B cell (primary cell): ENCODE measurements around the gene TRRAP. TPM values are rescaled to one million over a fixed set of nuclear protein-coding genes. Genes with fewer than 3 reads are reported as not detected.

ENCODE experiments used
- ATAC-seq: fragments of 200-7000 bp; cut with Tn5 transposase; one replicate; pipeline ENCODE4 v1.10.0; 2021; ENCODE audit warnings: low read depth, mild to moderate bottlenecking, moderate number of reproducible peaks, moderate library complexity
- CTCF ChIA-PET: fragments of 350-600 bp; sonication (Branson Sonifier 250); formaldehyde crosslinking; loops from one replicate; lab custom pipeline; 2021; ENCODE audit warnings: antibody characterized with exemption, inconsistent platforms; lab: Charles Lee
- POLR2A ChIA-PET: fragments of 350-600 bp; sonication (Branson Sonifier 250); formaldehyde crosslinking; loops from one replicate; lab custom pipeline; 2021; ENCODE audit warnings: antibody characterized with exemption; lab: Charles Lee
- DNase-seq: peaks from one replicate; pipeline ENCODE4 v3.0.0; 2013
- H2AFZ ChIP-seq: 2 replicates; pipeline ENCODE4 v1.6.1; 2012; ENCODE audit warnings: mild to moderate bottlenecking, low read depth, low read length; ENCODE audit not compliant: insufficient read depth, poor library complexity, severe bottlenecking
- H3K27ac ChIP-seq, 2 donors: 1 replicate in 1 of 2; 2 replicates in 1 of 2; pipeline ENCODE4 v1.5.1; 2012 to 2013; ENCODE audit warnings: low read length in 2 of 2, mild to moderate bottlenecking in 2 of 2, moderate library complexity in 1 of 2
- H3K27me3 ChIP-seq, 4 experiments: fragments of 200-600 bp in 1 of 4; sonication (generic) in 1 of 4; replicated peaks in 1 of 4; 1 replicate in 2 of 4; 2 replicates in 2 of 4; pipeline versions ENCODE4 v1.6.1 to v1.7.0; 2013 to 2016; ENCODE audit warnings: low read length in 3 of 4, mild to moderate bottlenecking in 2 of 4, mixed read lengths in 1 of 4, moderate library complexity in 1 of 4; ENCODE audit not compliant: insufficient read depth in 4 of 4, control insufficient read depth in 3 of 4; ENCODE audit errors: control extremely low read depth in 1 of 4
- H3K36me3 ChIP-seq, 2 experiments: replicated peaks in 1 of 2; 1 replicate in 1 of 2; 2 replicates in 1 of 2; pipeline versions ENCODE4 v1.6.1 to v1.7.1; 2013; ENCODE audit warnings: low read length in 1 of 2; ENCODE audit not compliant: insufficient read depth in 2 of 2, control insufficient read depth in 1 of 2; ENCODE audit errors: control extremely low read depth in 1 of 2, extremely low read depth in 1 of 2
- H3K4me1 ChIP-seq, 2 donors: fragments of 200-600 bp in 1 of 2; sonication (generic) in 1 of 2; 1 replicate in 1 of 2; 2 replicates in 1 of 2; pipeline versions ENCODE4 v1.5.1 to v1.6.1; 2013 to 2017; ENCODE audit warnings: low read length in 2 of 2; ENCODE audit not compliant: control insufficient read depth in 2 of 2, insufficient read depth in 2 of 2
- H3K4me2 ChIP-seq: replicated peaks from 2 replicates; pipeline ENCODE3; 2012; ENCODE audit warnings: mild to moderate bottlenecking, low read depth, low read length; ENCODE audit not compliant: poor library complexity, severe bottlenecking
- H3K4me3 ChIP-seq, 5 experiments: fragments of 200-600 bp in 1 of 5; sonication (generic) in 1 of 5; 1 replicate in 3 of 5; 2 replicates in 2 of 5; pipeline versions ENCODE4 v1.5.1 to v1.7.0; 2011 to 2016; ENCODE audit warnings: low read length in 4 of 5, mild to moderate bottlenecking in 4 of 5, low read depth in 2 of 5, control low read depth in 1 of 5, moderate library complexity in 1 of 5; ENCODE audit not compliant: insufficient read depth in 1 of 5; ENCODE audit errors: control extremely low read depth in 1 of 5, extremely low read depth in 1 of 5
- H3K79me2 ChIP-seq: fragments of 200-600 bp; sonication (generic); one replicate; pipeline ENCODE4 v1.6.0; 2016; ENCODE audit warnings: low read length; ENCODE audit not compliant: control insufficient read depth, insufficient read depth
- H3K9ac ChIP-seq: fragments of 200-600 bp; sonication (generic); 2 replicates; pipeline ENCODE4 v1.6.1; 2017; ENCODE audit warnings: mild to moderate bottlenecking, low read length, moderate library complexity
- H3K9me3 ChIP-seq, 3 donors: one replicate each; pipeline versions ENCODE4 v1.6.1 to v1.7.1; 2013; ENCODE audit warnings: low read length in 2 of 3; ENCODE audit not compliant: control insufficient read depth in 2 of 3, insufficient read depth in 1 of 3; ENCODE audit errors: control extremely low read depth in 1 of 3
- H4K20me1 ChIP-seq: 2 replicates; pipeline ENCODE4 v1.6.0; 2012; ENCODE audit warnings: mild to moderate bottlenecking, low read length; ENCODE audit not compliant: insufficient read depth, control insufficient read depth, poor library complexity, severe bottlenecking
- H3K27ac Mint-ChIP-seq: one replicate; pipeline ENCODE4 v1.8.0; 2021; ENCODE audit warnings: mixed read lengths
- H3K27me3 Mint-ChIP-seq: one replicate; pipeline ENCODE4 v1.8.0; 2021; ENCODE audit warnings: mixed read lengths
- H3K4me1 Mint-ChIP-seq: one replicate; pipeline ENCODE4 v1.8.0; 2021; ENCODE audit warnings: mixed read lengths
- H3K4me3 Mint-ChIP-seq: one replicate; pipeline ENCODE4 v1.8.0; 2021; ENCODE audit warnings: mixed read lengths
- H3K9me3 Mint-ChIP-seq: one replicate; pipeline ENCODE4 v1.8.0; 2022; ENCODE audit warnings: mixed read lengths; ENCODE audit not compliant: insufficient read depth
- CTCF ChIP-seq: fragments of 200-600 bp; IDR thresholded peaks from one replicate; pipeline ENCODE4 v1.8.0; 2022; ENCODE audit warnings: antibody characterized with exemption, mild to moderate bottlenecking
- EZH2 ChIP-seq: IDR thresholded peaks from 2 replicates; pipeline ENCODE4 v1.6.1; 2012; ENCODE audit warnings: borderline replicate concordance, low read depth, mild to moderate bottlenecking, moderate library complexity, low read length; ENCODE audit not compliant: insufficient read depth, poor library complexity, severe bottlenecking
- WGBS: methylation state at CpG from one replicate; pipeline ENCODE4 v1.1.5; 2013; ENCODE audit warnings: missing lambda C conversion rate; ENCODE audit not compliant: insufficient coverage; 5-methylcytosine and 5-hydroxymethylcytosine counted together
- intact Hi-C: fragments of 100-400 bp; cut with micrococcal nuclease; formaldehyde crosslinking; loops from one replicate; pipeline ENCODE4 v1.10.0; 2022
- polyA plus RNA-seq: library from polyadenylated mRNA; depleted of rRNA; stranded (reverse); fragments of >200 nt; gene quantifications from 2 replicates; pipeline ENCODE4 v1.2.3, GENCODE V29; 2012
- total RNA-seq, 2 donors: library from RNA; stranded (reverse); fragments of 120-200 nt in 1 of 2; gene quantifications; 1 replicate in 1 of 2; 2 replicates in 1 of 2; pipeline versions ENCODE4 v1.2.3 to v1.2.4, GENCODE V29; 2013 to 2022

Gene TRRAP
- total and polyA plus RNA-seq, 2 donors (not counting 1 experiment from before 2014, with no cell fraction given): 25.4 to 102 TPM

GRCh38 chr7:98970805-98971204, 92.5 kb downstream of the TRRAP start:
- ATAC-seq (no peak), DNase-seq (no peak)
- H3K27me3 Mint-ChIP-seq: no peaks in the 10 kb centered on the region
- H4K20me1 ChIP-seq: no peaks in the 10 kb centered on the region
- H3K9me3 ChIP-seq: no peaks in the 10 kb centered on the region
- ChIA-PET CTCF (no interaction called here), POLR2A (no interaction called here)
- no peak overlapping the region for H3K4me2 ChIP-seq
- H3K4me1 Mint-ChIP-seq: no peaks in the 10 kb centered on the region
- no peaks in the 10 kb centered on the region for H3K27me3 ChIP-seq
- intact Hi-C loops: no loop called here
- no peak overlapping the region for H3K4me3 Mint-ChIP-seq
- TF ChIP-seq EZH2: no peak
- TF ChIP-seq CTCF: no peak
- peaks cover 3% of the 10 kb centered on the region for H3K79me2 ChIP-seq
- peaks cover 13 to 92% of the 10 kb centered on the region in 2 experiments for H3K36me3 ChIP-seq
- H3K4me1 ChIP-seq: no peaks in the 10 kb centered on the region
- WGBS: 96% methylated on average over 10 of the region's 12 CpGs
- no peaks in the 10 kb centered on the region for H3K9me3 Mint-ChIP-seq
- no peak overlapping the region for H3K9ac ChIP-seq
- no peak overlapping the region for H2AFZ ChIP-seq
- no peak overlapping the region for H3K4me3 ChIP-seq
- H3K27ac ChIP-seq: no peak overlapping the region
- H3K27ac Mint-ChIP-seq: no peak overlapping the region

DNA sequence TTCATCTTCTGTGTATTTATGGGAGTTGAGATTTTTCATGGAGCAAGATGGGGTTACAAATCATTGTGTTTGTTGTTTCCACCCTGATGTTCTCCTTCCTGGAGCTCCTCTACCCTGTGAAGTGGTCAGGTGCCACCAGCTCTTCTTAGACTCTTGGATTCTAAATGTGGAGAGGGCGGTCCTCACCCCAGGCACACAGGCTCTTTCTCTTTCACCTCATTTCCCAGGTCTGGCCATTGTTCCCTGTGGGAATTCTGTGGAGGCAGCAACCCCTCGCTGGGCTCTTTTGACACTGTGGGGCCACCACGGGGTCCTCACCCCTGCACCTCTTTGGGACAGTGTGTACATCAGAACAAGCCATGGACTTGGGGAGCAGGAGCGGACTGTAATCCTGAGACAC, 95.9 kb downstream of the TRRAP start:
- no peak for TF ChIP-seq EZH2
- TF ChIP-seq CTCF: no peak
- Mint-ChIP-seq H3K27me3 (no peaks in the 10 kb centered on the region), H3K4me1 (no peaks in the 10 kb centered on the region), H3K4me3 (no peak overlapping the region), H3K27ac (no peak overlapping the region), H3K9me3 (no peaks in the 10 kb centered on the region)
- POLR2A ChIA-PET: no interaction called here
- H3K36me3 ChIP-seq: peaks cover 9 to 96% of the 10 kb centered on the region in 2 experiments
- DNase-seq: no peak
- no peak overlapping the region for H3K27ac ChIP-seq
- H3K4me3 ChIP-seq: no peak overlapping the region
- H4K20me1 ChIP-seq: no peaks in the 10 kb centered on the region
- no peaks in the 10 kb centered on the region for H3K4me1 ChIP-seq
- H3K4me2 ChIP-seq: no peak overlapping the region
- ATAC-seq: no peak
- peaks cover 2% of the 10 kb centered on the region for H3K79me2 ChIP-seq
- CTCF ChIA-PET: no interaction called here
- 100% methylated on average over 3 of the region's 4 CpGs for WGBS
- H3K27me3 ChIP-seq: no peaks in the 10 kb centered on the region
- H3K9me3 ChIP-seq: no peaks in the 10 kb centered on the region
- H2AFZ ChIP-seq: no peak overlapping the region
- no peak overlapping the region for H3K9ac ChIP-seq
- intact Hi-C loops: no loop called here
